Cardiac muscle cell (in vitro differentiated cells and primary cell): ENCODE measurements around the gene FSTL4. TPM values are rescaled to one million over a fixed set of nuclear protein-coding genes. Genes with fewer than 3 reads are reported as not detected.
A peak's percentile ranks its signal among the peaks of the same experiment; 100 is the strongest.

Experiments
- DNase-seq, 2 donors: peaks; one replicate each; pipeline versions ENCODE4 v3.0.0 to v3.0.0-alpha.2; 2010 to 2017; ENCODE audit warnings: low read depth in 1 of 2, low spot score in 1 of 2
- H3K27ac ChIP-seq: fragments of 200-600 bp; sonication (generic); 2 replicates; pipeline ENCODE4 v1.5.1; 2016
- H3K27me3 ChIP-seq: fragments of 200-600 bp; sonication (generic); 2 replicates; pipeline ENCODE4 v1.6.0; 2016; ENCODE audit warnings: control low read depth
- H3K36me3 ChIP-seq: fragments of 200-600 bp; sonication (generic); 2 replicates; pipeline ENCODE4 v1.5.1; 2016; ENCODE audit warnings: control low read depth
- H3K4me1 ChIP-seq: fragments of 200-600 bp; sonication (generic); 2 replicates; pipeline ENCODE4 v1.8.1; 2017; ENCODE audit warnings: low read depth, mild to moderate bottlenecking, mixed run types
- H3K4me3 ChIP-seq: fragments of 200-600 bp; sonication (generic); 2 replicates; pipeline ENCODE4 v1.5.1; 2016; ENCODE audit warnings: mild to moderate bottlenecking
- H3K9me3 ChIP-seq: fragments of 200-600 bp; sonication (generic); 2 replicates; pipeline ENCODE4 v1.5.1; 2017; ENCODE audit warnings: low read depth, mild to moderate bottlenecking, control low read depth
- CTCF ChIP-seq: IDR thresholded peaks from 2 replicates; pipeline ENCODE4 v1.5.1; 2012; ENCODE audit warnings: low read depth, mild to moderate bottlenecking, low read length
- polyA plus RNA-seq: library from polyadenylated mRNA; unstranded; fragments of >200 nt; fragmentation: Nextera tagmentation; extraction: Ambion mirVana; gene quantifications from 2 replicates; pipeline ENCODE4 v1.2.1, GENCODE V29; 2016
- total RNA-seq: library from RNA; depleted of rRNA; stranded (reverse); fragments of >200 nt; gene quantifications from 2 replicates; pipeline ENCODE4 v1.2.3, GENCODE V29; 2016

Gene FSTL4
- total and polyA plus RNA-seq, 2 experiments from 2014 or later, result 0.06 TPM; not detected in 1

GRCh38 chr5:133323494-133324457, 288.6 kb downstream of the FSTL4 start:
- H3K4me3 ChIP-seq, result no peak overlapping the region
- TF ChIP-seq CTCF, result no peak
- H3K9me3 ChIP-seq, result no peaks in the 10 kb centered on the region
- no peaks in the 10 kb centered on the region for H3K4me1 ChIP-seq
- DNase-seq, result no peak
- H3K27ac ChIP-seq, result no peak overlapping the region
- H3K36me3 ChIP-seq, result no peaks in the 10 kb centered on the region
- H3K27me3 ChIP-seq, result no peaks in the 10 kb centered on the region

- DNase-seq, result peak; percentile 2 to 44
- H3K36me3 ChIP-seq, result no peaks in the 10 kb centered on the region
- H3K4me3 ChIP-seq, result no peak overlapping the region
- H3K27ac ChIP-seq, result no peak overlapping the region
- H3K4me1 ChIP-seq, result no peaks in the 10 kb centered on the region
- no peaks in the 10 kb centered on the region for H3K9me3 ChIP-seq
- no peak for TF ChIP-seq CTCF
- H3K27me3 ChIP-seq, result no peaks in the 10 kb centered on the region
These were observed 289.6 kb downstream of the FSTL4 start for GRCh38 chr5:133322743-133323142.

- no peak for DNase-seq
- TF ChIP-seq CTCF, result no peak
These were observed 290.4 kb downstream of the FSTL4 start for GRCh38 chr5:133321833-133322420.

GRCh38 chr5:133321286-133321832, 291.0 kb downstream of the FSTL4 start:
- Histone ChIP-seq H3K36me3 (no peaks in the 10 kb centered on the region), H3K27me3 (no peaks in the 10 kb centered on the region), H3K9me3 (no peaks in the 10 kb centered on the region), H3K27ac (no peak overlapping the region), H3K4me1 (no peaks in the 10 kb centered on the region), H3K4me3 (no peak overlapping the region)
- TF ChIP-seq CTCF, result no peak
- DNase-seq, result no peak

More at GRCh38 chr5:133321833-133322420, 290.4 kb downstream of the FSTL4 start:
- Histone ChIP-seq H3K27ac (no peak overlapping the region), H3K27me3 (no peaks in the 10 kb centered on the region), H3K9me3 (no peaks in the 10 kb centered on the region), H3K4me3 (no peak overlapping the region), H3K36me3 (no peaks in the 10 kb centered on the region), H3K4me1 (no peaks in the 10 kb centered on the region)

- H3K4me1 ChIP-seq, result no peaks in the 10 kb centered on the region
These were observed 292.3 kb downstream of the FSTL4 start for GRCh38 chr5:133319905-133320520.

More at GRCh38 chr5:133319905-133320520, 292.3 kb downstream of the FSTL4 start:
- no peaks in the 10 kb centered on the region for H3K36me3 ChIP-seq
- H3K27ac ChIP-seq, result no peak overlapping the region
- H3K9me3 ChIP-seq, result no peaks in the 10 kb centered on the region
- DNase-seq, result no peak
- no peak overlapping the region for H3K4me3 ChIP-seq
- no peaks in the 10 kb centered on the region for H3K27me3 ChIP-seq
- TF ChIP-seq CTCF, result peak; percentile 17
